K562 (cell line): ENCODE data around the gene IQCM. TPM values are rescaled to one million over a fixed set of nuclear protein-coding genes. Genes with fewer than 3 reads are reported as not detected.

Experiments used
- ATAC-seq: fragments of 200-7000 bp; cut with Tn5 transposase; 3 replicates; pipeline ENCODE4 v1.9.1; 2020; ENCODE audit warnings: moderate library complexity
- BruUV-seq: library from RNA; stranded (reverse); fragments of 400-500 nt; replicated peaks from 2 replicates; lab custom pipeline; 2021; lab: Mats Ljungman, UMichigan
- CTCF ChIA-PET: fragments of 300-600 bp; formaldehyde crosslinking; extraction: SDS; loops from one replicate; lab custom pipeline; 2021; ENCODE audit warnings: low intra/inter-chr PET ratio; lab: Yijun Ruan, JAX
- POLR2A ChIA-PET: fragments of 300-600, 350-650 bp; sonication (Branson Sonifier 250); formaldehyde crosslinking; extraction: SDS; loops from one replicate; lab custom pipeline; 2021; ENCODE audit warnings: antibody characterized with exemption, inconsistent platforms; lab: Yijun Ruan, JAX
- DNase-seq, 4 experiments: peaks; one replicate each; pipeline versions ENCODE4 v3.0.0 to v3.0.0-alpha.2; 2011 to 2018; ENCODE audit warnings: low spot score in 3 of 4, mixed read lengths in 3 of 4; ENCODE audit errors: extremely low read depth in 1 of 4
- FAIRE-seq: peaks from 2 replicates; lab custom pipeline; 2011; peaks lifted over from hg19 to GRCh38; lab: Jason Lieb, UNC
- H2AFZ ChIP-seq: 2 replicates; pipeline ENCODE4 v1.6.0; 2011; ENCODE audit warnings: low read depth, low read length, control low read depth, inconsistent platforms
- H3K27ac ChIP-seq: fragments of 200-600 bp; 3 replicates; pipeline ENCODE4 v1.8.0; 2011; ENCODE audit warnings: low read depth, mild to moderate bottlenecking, control low read depth, inconsistent platforms, low read length, moderate library complexity, mixed read lengths; ENCODE audit errors: extremely low read depth
- H3K27me3 ChIP-seq, 2 experiments: fragments of 300-600 bp in 1 of 2; 2 replicates in 1 of 2; 3 replicates in 1 of 2; pipeline versions ENCODE4 v1.6.0 to v1.8.0; 2011; ENCODE audit warnings: inconsistent platforms in 2 of 2, low read length in 2 of 2, mild to moderate bottlenecking in 1 of 2, mixed read lengths in 1 of 2, moderate library complexity in 1 of 2; ENCODE audit not compliant: control insufficient read depth in 2 of 2, insufficient read depth in 2 of 2
- H3K36me3 ChIP-seq: fragments of 300-600 bp; 3 replicates; pipeline ENCODE4 v1.8.0; 2011; ENCODE audit warnings: mild to moderate bottlenecking, low read length, inconsistent platforms; ENCODE audit not compliant: control insufficient read depth, insufficient read depth
- H3K4me1 ChIP-seq, 2 experiments: fragments of 200-600 bp in 1 of 2; replicated peaks in 1 of 2; 2 replicates in 1 of 2; 3 replicates in 1 of 2; pipeline versions ENCODE4 v1.5.1 to v1.8.0; 2011; ENCODE audit warnings: inconsistent platforms in 2 of 2, low read length in 2 of 2, mild to moderate bottlenecking in 1 of 2, mixed read lengths in 1 of 2, moderate library complexity in 1 of 2; ENCODE audit not compliant: control insufficient read depth in 2 of 2, insufficient read depth in 2 of 2
- H3K4me2 ChIP-seq: 2 replicates; pipeline ENCODE4 v1.6.1; 2011; ENCODE audit warnings: low read length, control low read depth, inconsistent platforms, mixed read lengths; ENCODE audit not compliant: insufficient read depth
- H3K4me3 ChIP-seq: fragments of 200-600 bp; sonication (generic), shearing (Covaris generic); 2 replicates; pipeline ENCODE4 v1.5.1; 2016; ENCODE audit warnings: control low read depth, inconsistent platforms
- H3K79me2 ChIP-seq: fragments of 200-600 bp; 3 replicates; pipeline ENCODE4 v1.8.0; 2011; ENCODE audit warnings: low read length, inconsistent platforms; ENCODE audit not compliant: control insufficient read depth, insufficient read depth
- H3K9ac ChIP-seq, 2 experiments: 2 replicates each; pipeline versions ENCODE4 v1.6.0 to v1.6.1; 2011; ENCODE audit warnings: low read depth in 2 of 2, low read length in 2 of 2, control low read depth in 1 of 2, inconsistent platforms in 1 of 2, mild to moderate bottlenecking in 1 of 2, mixed read lengths in 1 of 2; ENCODE audit not compliant: insufficient read depth in 1 of 2
- H3K9me1 ChIP-seq: one replicate; pipeline ENCODE4 v1.6.0; 2011; ENCODE audit warnings: inconsistent platforms, mild to moderate bottlenecking, low read length, moderate library complexity; ENCODE audit not compliant: control insufficient read depth, insufficient read depth
- H3K9me3 ChIP-seq: replicated peaks from 2 replicates; pipeline ENCODE4 v1.5.1; 2011; ENCODE audit warnings: low read depth, low read length, inconsistent platforms; ENCODE audit not compliant: control insufficient read depth, insufficient read depth
- H4K20me1 ChIP-seq: replicated peaks from 2 replicates; pipeline ENCODE4 v1.6.1; 2011; ENCODE audit warnings: low read length, inconsistent platforms, mixed read lengths; ENCODE audit not compliant: control insufficient read depth, insufficient read depth
- CEBPG ChIP-seq, 3 experiments: fragments of 200-800 bp in 1 of 3; sonication (Bioruptor generic) in 1 of 3; sonication (generic) in 1 of 3; formaldehyde crosslinking in 1 of 3; IDR thresholded peaks in 2 of 3; conservative IDR thresholded peaks in 1 of 3; 2 replicates each; pipeline versions ENCODE4 v1.6.1 to v1.8.0; 2016 to 2022; ENCODE audit warnings: missing compliant biosample characterization in 2 of 3, missing genetic modification characterization in 2 of 3, mild to moderate bottlenecking in 1 of 3, missing genetic modification reagents in 1 of 3
- DIDO1 ChIP-seq: fragments of 450-650 bp; IDR thresholded peaks from 2 replicates; pipeline ENCODE4 v1.6.1; 2016; ENCODE audit warnings: low read depth, missing biosample characterization, missing genetic modification characterization
- GABPB1 ChIP-seq: sonication (generic); formaldehyde crosslinking; IDR thresholded peaks from 2 replicates; pipeline ENCODE4 v1.8.0; 2022; ENCODE audit warnings: mild to moderate bottlenecking, missing genetic modification reagents
- HEY1 ChIP-seq: fragments of 250-450 bp; sonication (Bioruptor Pico); IDR thresholded peaks from 2 replicates; pipeline ENCODE4 v1.5.0; 2020; ENCODE audit warnings: mild to moderate bottlenecking, moderate library complexity, borderline replicate concordance
- PHF20 ChIP-seq: fragments of 450-650 bp; IDR thresholded peaks from 2 replicates; pipeline ENCODE4 v1.6.1; 2018; ENCODE audit not compliant: partially characterized antibody
- RBBP5 ChIP-seq: fragments of 200-600 bp; sonication (generic); IDR thresholded peaks from 2 replicates; pipeline ENCODE4 v1.6.1; 2012; ENCODE audit warnings: borderline replicate concordance, mild to moderate bottlenecking, low read length, control low read depth, inconsistent platforms; ENCODE audit not compliant: insufficient read depth, poor library complexity, severe bottlenecking
- RUNX1 ChIP-seq: sonication (generic); IDR thresholded peaks from 2 replicates; pipeline ENCODE4 v1.6.1; 2016; ENCODE audit warnings: antibody characterized with exemption, low read depth
- SMAD3 ChIP-seq: fragments of 450-650 bp; formaldehyde crosslinking; conservative IDR thresholded peaks from 2 replicates; pipeline ENCODE4 v1.4.0; 2020; ENCODE audit warnings: mild to moderate bottlenecking
- SMAD4 ChIP-seq: fragments of 250-450 bp; sonication (Bioruptor Pico); conservative IDR thresholded peaks from 2 replicates; pipeline ENCODE4 v1.8.0; 2021; ENCODE audit warnings: inconsistent platforms, mild to moderate bottlenecking, moderate library complexity
- SRSF9 ChIP-seq: fragments of 200-400 bp; formaldehyde crosslinking; IDR thresholded peaks from 2 replicates; pipeline ENCODE4 v1.6.1; 2017; ENCODE audit warnings: low read depth, low read length, borderline replicate concordance
- whole genome bisulfite sequencing: fragments of 100-300 bp; shearing (Covaris generic); methylation state at CpG from one replicate; pipeline ENCODE4 v1.1.6; 2016; ENCODE audit warnings: low coverage, mixed read lengths; ENCODE audit not compliant: insufficient coverage; ENCODE audit errors: missing lambda C conversion rate; 5-methylcytosine and 5-hydroxymethylcytosine counted together
- in situ Hi-C: fragments of 300-500 bp; cut with MboI; formaldehyde crosslinking; loops from 4 replicates; pipeline ENCODE4 v1.15.0; 2018; ENCODE audit warnings: inconsistent platforms, mixed read lengths
- intact Hi-C: fragments of 100-400 bp; cut with micrococcal nuclease; formaldehyde crosslinking; loops from 2 replicates; pipeline ENCODE4 v1.14.2; 2022
- polyA plus RNA-seq, 8 experiments: library from polyadenylated mRNA; depleted of rRNA in 4 of 8; stranded (reverse) in 5 of 8; unstranded in 3 of 8; fragments of >200 nt; fragmentation: Nextera tagmentation in 2 of 8; fragmentation: Illumina TruSeq in 1 of 8; extraction: Ambion mirVana in 2 of 8; extraction: Trizol in 1 of 8; gene quantifications; 2 replicates each; pipeline versions ENCODE4 v1.2.1 to v1.2.3, GENCODE V29; 2011 to 2014; ENCODE audit warnings: inconsistent platforms in 1 of 8, missing spikeins in 1 of 8
- total RNA-seq, 7 experiments: library from RNA; depleted of rRNA in 6 of 7; stranded (reverse); fragments of >200 nt in 6 of 7; fragmentation: Illumina TruSeq in 2 of 7; extraction: Trizol in 2 of 7; gene quantifications; 2 replicates each; pipeline versions ENCODE4 v1.2.1 to v1.2.3, GENCODE V29; 2011 to 2021; ENCODE audit warnings: low replicate concordance in 1 of 7
- TF ChIP-seq, protein P1 (sequence below): IDR thresholded peaks from 2 replicates; pipeline ENCODE4 v1.6.1; 2014; ENCODE audit warnings: antibody characterized with exemption
- TF ChIP-seq, protein P2 (sequence below): fragments of 250-450 bp; sonication (Bioruptor Pico); IDR thresholded peaks from 2 replicates; pipeline ENCODE4 v1.4.0; 2020; ENCODE audit warnings: mild to moderate bottlenecking, moderate library complexity, borderline replicate concordance
- TF ChIP-seq, protein P3 (sequence below): fragments of 250-450 bp; sonication (Bioruptor Pico); IDR thresholded peaks from 2 replicates; pipeline ENCODE4 v1.5.0; 2020; ENCODE audit warnings: mild to moderate bottlenecking
- TF ChIP-seq, protein P4 (sequence below): fragments of 450-650 bp; IDR thresholded peaks from 2 replicates; pipeline ENCODE4 v1.6.1; 2014; ENCODE audit warnings: low read depth, mild to moderate bottlenecking, moderate library complexity, borderline replicate concordance

The IQCM gene
- total and polyA plus RNA-seq, 9 of the 15 experiments (the other 6 are each of a cell fraction or from before 2014, with no cell fraction given): not detected

DNA sequence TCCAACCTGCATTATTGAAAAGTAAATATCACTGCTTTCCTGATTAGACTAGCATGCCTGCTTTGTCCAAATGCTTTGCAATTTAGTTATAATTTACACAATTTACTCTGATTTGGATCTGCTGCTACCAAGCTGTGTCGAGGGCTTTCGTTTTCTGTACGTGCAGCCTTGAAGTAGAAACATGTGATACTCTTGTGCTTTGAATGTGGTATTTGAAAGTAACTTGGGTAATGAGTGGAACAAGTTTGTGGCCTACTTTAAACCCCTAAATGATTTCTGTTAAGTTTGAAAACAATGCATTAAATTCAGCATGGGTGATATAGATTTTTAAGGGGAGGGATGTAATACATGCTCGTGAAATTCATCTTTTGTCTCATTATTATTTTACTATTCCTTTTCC is 240.7 kb downstream of the IQCM start (continued):
- TF ChIP-seq SMAD4 (CRISPR knock-in tag) (no peak), GABPB1 (CRISPR knock-in tag) (no peak)
- TF ChIP-seq, protein P1, sequence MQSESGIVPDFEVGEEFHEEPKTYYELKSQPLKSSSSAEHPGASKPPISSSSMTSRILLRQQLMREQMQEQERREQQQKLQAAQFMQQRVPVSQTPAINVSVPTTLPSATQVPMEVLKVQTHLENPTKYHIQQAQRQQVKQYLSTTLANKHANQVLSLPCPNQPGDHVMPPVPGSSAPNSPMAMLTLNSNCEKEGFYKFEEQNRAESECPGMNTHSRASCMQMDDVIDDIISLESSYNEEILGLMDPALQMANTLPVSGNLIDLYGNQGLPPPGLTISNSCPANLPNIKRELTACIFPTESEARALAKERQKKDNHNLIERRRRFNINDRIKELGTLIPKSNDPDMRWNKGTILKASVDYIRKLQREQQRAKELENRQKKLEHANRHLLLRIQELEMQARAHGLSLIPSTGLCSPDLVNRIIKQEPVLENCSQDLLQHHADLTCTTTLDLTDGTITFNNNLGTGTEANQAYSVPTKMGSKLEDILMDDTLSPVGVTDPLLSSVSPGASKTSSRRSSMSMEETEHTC: no peak
- TF ChIP-seq, protein P2, sequence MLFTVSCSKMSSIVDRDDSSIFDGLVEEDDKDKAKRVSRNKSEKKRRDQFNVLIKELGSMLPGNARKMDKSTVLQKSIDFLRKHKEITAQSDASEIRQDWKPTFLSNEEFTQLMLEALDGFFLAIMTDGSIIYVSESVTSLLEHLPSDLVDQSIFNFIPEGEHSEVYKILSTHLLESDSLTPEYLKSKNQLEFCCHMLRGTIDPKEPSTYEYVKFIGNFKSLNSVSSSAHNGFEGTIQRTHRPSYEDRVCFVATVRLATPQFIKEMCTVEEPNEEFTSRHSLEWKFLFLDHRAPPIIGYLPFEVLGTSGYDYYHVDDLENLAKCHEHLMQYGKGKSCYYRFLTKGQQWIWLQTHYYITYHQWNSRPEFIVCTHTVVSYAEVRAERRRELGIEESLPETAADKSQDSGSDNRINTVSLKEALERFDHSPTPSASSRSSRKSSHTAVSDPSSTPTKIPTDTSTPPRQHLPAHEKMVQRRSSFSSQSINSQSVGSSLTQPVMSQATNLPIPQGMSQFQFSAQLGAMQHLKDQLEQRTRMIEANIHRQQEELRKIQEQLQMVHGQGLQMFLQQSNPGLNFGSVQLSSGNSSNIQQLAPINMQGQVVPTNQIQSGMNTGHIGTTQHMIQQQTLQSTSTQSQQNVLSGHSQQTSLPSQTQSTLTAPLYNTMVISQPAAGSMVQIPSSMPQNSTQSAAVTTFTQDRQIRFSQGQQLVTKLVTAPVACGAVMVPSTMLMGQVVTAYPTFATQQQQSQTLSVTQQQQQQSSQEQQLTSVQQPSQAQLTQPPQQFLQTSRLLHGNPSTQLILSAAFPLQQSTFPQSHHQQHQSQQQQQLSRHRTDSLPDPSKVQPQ (CRISPR knock-in tag): no peak

DNA sequence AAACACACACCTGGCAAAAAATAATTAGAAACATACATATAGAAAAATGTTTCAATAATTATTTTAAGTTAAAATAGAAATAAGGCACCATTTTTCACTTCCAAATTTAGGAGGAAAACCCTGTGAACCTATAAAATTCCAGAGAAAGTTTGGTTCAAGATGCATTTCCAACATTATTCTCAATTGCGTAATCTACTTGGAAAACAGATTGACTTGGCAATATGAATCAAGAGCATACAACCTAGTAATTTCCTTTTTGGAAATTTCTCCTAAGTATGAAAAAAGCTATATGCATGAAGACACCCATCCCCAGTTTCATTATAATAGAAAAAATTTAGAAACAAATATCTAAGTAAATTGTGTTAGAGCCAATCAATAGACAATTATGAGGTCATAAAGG is 242.9 kb downstream of the IQCM start:
- H3K27ac ChIP-seq: no peak overlapping the region
- no peaks in the 10 kb centered on the region for H3K79me2 ChIP-seq
- POLR2A ChIA-PET: no interaction called here
- CTCF ChIA-PET: no interaction called here
- no peaks in the 10 kb centered on the region for H3K36me3 ChIP-seq
- no peak overlapping the region for H3K9ac ChIP-seq
- H3K9me1 ChIP-seq: no peaks in the 10 kb centered on the region
- in situ Hi-C loops: no loop called here
- H2AFZ ChIP-seq: no peak overlapping the region
- BruUV-seq: no TSS peak
- intact Hi-C loops: no loop called here
- H3K4me2 ChIP-seq: no peak overlapping the region
- H3K4me1 ChIP-seq: no peaks in the 10 kb centered on the region
- ATAC-seq (no peak), DNase-seq (no peak), FAIRE-seq (no peak)
- no peaks in the 10 kb centered on the region for H3K9me3 ChIP-seq
- H3K4me3 ChIP-seq: no peak overlapping the region
- no peaks in the 10 kb centered on the region for H4K20me1 ChIP-seq
- WGBS: 0% methylated on average over 1 of the region's 1 CpG
- H3K27me3 ChIP-seq: no peaks in the 10 kb centered on the region
- no peak for TF ChIP-seq RBBP5
- TF ChIP-seq CEBPG (CRISPR knock-in tag; IDR thresholded peaks at IDR 0.05): no peak
- peak in 1 of 2 experiments; percentile 60; a peak in 1 of 4 replicates for TF ChIP-seq CEBPG (tag; conservative IDR thresholded peaks at IDR 0.05 in 1 of 2, IDR thresholded peaks at IDR 0.05 in 1 of 2)
- no peak for TF ChIP-seq HEY1 (CRISPR knock-in tag)
- TF ChIP-seq RUNX1: no peak
- TF ChIP-seq, protein P3, sequence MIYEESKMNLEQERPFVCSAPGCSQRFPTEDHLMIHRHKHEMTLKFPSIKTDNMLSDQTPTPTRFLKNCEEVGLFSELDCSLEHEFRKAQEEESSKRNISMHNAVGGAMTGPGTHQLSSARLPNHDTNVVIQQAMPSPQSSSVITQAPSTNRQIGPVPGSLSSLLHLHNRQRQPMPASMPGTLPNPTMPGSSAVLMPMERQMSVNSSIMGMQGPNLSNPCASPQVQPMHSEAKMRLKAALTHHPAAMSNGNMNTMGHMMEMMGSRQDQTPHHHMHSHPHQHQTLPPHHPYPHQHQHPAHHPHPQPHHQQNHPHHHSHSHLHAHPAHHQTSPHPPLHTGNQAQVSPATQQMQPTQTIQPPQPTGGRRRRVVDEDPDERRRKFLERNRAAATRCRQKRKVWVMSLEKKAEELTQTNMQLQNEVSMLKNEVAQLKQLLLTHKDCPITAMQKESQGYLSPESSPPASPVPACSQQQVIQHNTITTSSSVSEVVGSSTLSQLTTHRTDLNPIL (CRISPR knock-in tag): no peak
- no peak for TF ChIP-seq PHF20
- no peak for TF ChIP-seq DIDO1
- TF ChIP-seq SRSF9: no peak
- no peak for TF ChIP-seq SMAD3 (CRISPR knock-in tag)
- TF ChIP-seq, protein P4, sequence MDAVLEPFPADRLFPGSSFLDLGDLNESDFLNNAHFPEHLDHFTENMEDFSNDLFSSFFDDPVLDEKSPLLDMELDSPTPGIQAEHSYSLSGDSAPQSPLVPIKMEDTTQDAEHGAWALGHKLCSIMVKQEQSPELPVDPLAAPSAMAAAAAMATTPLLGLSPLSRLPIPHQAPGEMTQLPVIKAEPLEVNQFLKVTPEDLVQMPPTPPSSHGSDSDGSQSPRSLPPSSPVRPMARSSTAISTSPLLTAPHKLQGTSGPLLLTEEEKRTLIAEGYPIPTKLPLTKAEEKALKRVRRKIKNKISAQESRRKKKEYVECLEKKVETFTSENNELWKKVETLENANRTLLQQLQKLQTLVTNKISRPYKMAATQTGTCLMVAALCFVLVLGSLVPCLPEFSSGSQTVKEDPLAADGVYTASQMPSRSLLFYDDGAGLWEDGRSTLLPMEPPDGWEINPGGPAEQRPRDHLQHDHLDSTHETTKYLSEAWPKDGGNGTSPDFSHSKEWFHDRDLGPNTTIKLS: no peak
